ENCODE results near the gene CASP6. TPM values are rescaled to one million over a fixed set of nuclear protein-coding genes. Genes with fewer than 3 reads are reported as not detected.

Gene CASP6
- total RNA-seq, 4 donors from 2014 or later: 17.0 to 121 (median 43.7) TPM

DNA sequence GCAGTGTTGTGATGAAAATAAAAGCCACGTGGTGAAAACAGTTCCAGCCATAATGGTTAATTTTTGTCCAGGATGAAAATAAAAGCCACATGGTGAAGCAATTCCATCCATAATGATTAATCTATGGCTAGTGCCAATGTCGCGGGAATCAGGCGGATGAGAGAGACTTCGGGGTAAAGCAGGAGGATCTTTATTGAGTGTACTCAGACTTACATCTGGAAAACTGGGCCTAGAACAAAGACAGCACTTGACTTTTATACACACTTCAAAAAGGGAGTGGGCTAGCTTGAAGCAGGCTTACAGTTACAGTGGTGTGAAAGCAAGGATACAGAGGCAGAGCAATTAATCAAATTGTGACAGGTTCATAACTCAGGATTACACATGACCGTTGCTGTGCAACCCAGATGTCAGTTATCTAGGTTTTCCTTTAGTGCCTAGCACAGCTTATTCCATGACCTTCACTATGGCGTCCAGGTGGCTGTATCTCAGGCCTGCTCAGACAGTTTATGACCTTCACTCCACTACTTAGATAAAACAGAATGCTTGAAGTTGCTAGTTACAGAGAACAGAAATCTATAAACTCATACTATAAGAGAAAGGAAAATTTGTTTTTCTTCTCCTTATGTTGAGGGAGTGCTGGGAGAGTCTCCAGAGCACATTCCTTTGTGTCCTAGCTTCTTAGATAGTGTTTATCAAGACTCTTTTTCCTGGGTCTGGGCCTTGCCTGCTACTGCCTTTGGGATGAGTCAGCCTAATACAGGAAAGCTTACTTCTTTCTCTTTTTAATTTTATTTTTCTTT, 32.5 kb upstream of the CASP6 start:
- TF ChIP-seq POLR2A (IDR thresholded peaks at IDR 0.05): no peak
- no peak for TF ChIP-seq CTCF (IDR thresholded peaks at IDR 0.05)
- Histone ChIP-seq H3K4me3 (no peak overlapping the region), H3K27ac (no peak overlapping the region), H3K9me3 (no peaks in the 10 kb centered on the region), H3K36me3 (no peaks in the 10 kb centered on the region), H3K27me3 (no peaks in the 10 kb centered on the region), H3K4me1 (no peaks in the 10 kb centered on the region)
- intact Hi-C loops (cut with DNase I; ENCODE audit: low total_unique reads): no loop called here
- DNase-seq: no peak

DNA sequence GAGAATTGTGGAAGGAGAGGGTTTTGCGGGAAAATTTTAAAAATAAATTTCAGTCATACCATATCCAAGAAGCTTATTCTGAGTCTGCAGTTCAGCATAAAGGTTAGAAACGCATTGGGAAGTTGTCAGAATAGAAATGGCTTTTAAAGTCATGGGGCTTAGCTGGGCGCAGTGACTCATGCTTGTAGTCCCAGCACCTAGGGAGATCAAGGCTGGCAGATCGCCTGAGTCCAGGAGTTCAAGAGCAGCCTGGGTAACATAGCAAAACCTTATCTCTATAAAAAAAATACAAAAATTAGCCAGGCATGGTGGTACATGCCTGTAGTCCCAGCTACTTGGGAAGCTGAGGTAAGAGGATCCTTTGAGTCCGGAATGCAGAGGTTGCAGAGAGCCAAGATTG, 30.5 kb upstream of the CASP6 start:
- no peak overlapping the region for H3K4me3 ChIP-seq
- TF ChIP-seq CTCF (IDR thresholded peaks at IDR 0.05): no peak
- TF ChIP-seq POLR2A (IDR thresholded peaks at IDR 0.05): no peak
- intact Hi-C loops (cut with DNase I; ENCODE audit: low total_unique reads): no loop called here

GRCh38 chr4:109730619-109731545, 27.6 kb upstream of the CASP6 start:
- Histone ChIP-seq H3K36me3 (no peaks in the 10 kb centered on the region), H3K4me3 (peak overlapping the region; percentile 51 to 98), H3K27ac (peak overlapping the region; percentile 81 to 88), H3K27me3 (no peaks in the 10 kb centered on the region), H3K4me1 (no peaks in the 10 kb centered on the region), H3K9me3 (no peaks in the 10 kb centered on the region)
- intact Hi-C loops (cut with DNase I; ENCODE audit: low total_unique reads): no loop called here
- no peak for TF ChIP-seq POLR2A (IDR thresholded peaks at IDR 0.05)
- no peak for TF ChIP-seq CTCF (IDR thresholded peaks at IDR 0.05)
- no peak for DNase-seq

More for the DNA sequence above, 30.5 kb upstream of the CASP6 start:
- Histone ChIP-seq H3K4me1 (no peaks in the 10 kb centered on the region), H3K27me3 (no peaks in the 10 kb centered on the region), H3K9me3 (no peaks in the 10 kb centered on the region), H3K36me3 (no peaks in the 10 kb centered on the region), H3K27ac (no peak overlapping the region)
- no peak for DNase-seq

GRCh38 chr4:109729718-109730618, 26.7 kb upstream of the CASP6 start, which contains the start of gene PLA2G12A:
Gene PLA2G12A (minus strand): TSS chr4:109730070. CDS start chr4:109729809, 261 bp downstream.
- Histone ChIP-seq H3K27ac (peak within 1 kb of the TSS; percentile 81 to 88), H3K4me3 (peak within 1 kb of the TSS; percentile 51 to 98), H3K27me3 (no peaks in the 10 kb centered on the region), H3K36me3 (no peaks in the 10 kb centered on the region), H3K9me3 (no peaks in the 10 kb centered on the region), H3K4me1 (no peaks in the 10 kb centered on the region)
- TF ChIP-seq CTCF (IDR thresholded peaks at IDR 0.05) (no peak), POLR2A (IDR thresholded peaks at IDR 0.05) (peak; percentile 40 to 74)
- DNase-seq: peak; percentile 63 to 64
- intact Hi-C loops (cut with DNase I; ENCODE audit: low total_unique reads): no loop called here

Measured in uterus (tissue), 4 donors.